GM18867 (cell line): ENCODE results near the gene RTN4R.

Source experiments
- ATAC-seq: cut with Tn5 transposase; IDR thresholded peaks from one replicate; pipeline ENCODE4 v1.9.1; 2021; ENCODE audit warnings: mild to moderate bottlenecking, moderate library complexity; ENCODE audit not compliant: unreplicated experiment

The RTN4R gene

DNA sequence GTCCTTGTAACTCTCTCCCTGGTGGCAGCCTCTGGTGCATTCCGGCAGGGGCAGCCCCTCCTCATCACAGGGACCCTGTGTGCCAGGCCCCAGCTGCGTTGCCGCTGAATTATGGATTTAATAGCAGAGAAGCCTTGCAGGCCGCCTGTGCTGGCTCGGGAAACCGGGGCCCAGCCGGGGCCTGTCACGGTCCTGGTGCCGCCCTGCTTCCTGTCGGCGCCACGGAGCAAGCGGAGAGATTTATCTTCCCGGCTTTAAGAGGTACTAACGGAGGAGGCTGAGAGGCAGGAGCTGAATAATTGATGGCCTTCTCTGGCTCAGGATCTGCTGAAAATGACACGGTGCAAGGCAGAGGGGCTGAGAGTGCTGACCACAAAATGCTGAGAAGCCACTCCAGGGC, 63.3 kb downstream of the RTN4R start:
- no peak for ATAC-seq

DNA sequence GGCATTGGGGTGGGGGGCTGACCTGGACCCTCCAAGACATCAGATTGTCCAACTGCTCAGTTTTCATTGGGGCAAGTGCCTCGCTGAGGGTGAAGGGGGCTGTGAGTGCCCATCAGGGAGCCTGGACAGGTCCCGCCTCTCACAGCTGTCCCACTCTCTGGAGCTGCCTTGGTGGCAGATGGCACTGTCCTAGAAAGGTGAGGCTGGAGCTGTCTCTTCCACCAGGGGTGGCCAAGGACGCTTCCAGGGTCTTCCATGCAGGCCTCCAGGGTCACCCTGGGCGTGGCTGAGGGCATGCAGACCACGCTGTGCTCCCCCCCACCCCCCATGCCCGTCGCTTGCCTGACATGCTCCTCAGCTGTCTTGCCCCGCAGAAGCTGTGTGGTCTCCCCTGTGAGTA, 63.8 kb downstream of the RTN4R start:
- no peak for ATAC-seq

DNA sequence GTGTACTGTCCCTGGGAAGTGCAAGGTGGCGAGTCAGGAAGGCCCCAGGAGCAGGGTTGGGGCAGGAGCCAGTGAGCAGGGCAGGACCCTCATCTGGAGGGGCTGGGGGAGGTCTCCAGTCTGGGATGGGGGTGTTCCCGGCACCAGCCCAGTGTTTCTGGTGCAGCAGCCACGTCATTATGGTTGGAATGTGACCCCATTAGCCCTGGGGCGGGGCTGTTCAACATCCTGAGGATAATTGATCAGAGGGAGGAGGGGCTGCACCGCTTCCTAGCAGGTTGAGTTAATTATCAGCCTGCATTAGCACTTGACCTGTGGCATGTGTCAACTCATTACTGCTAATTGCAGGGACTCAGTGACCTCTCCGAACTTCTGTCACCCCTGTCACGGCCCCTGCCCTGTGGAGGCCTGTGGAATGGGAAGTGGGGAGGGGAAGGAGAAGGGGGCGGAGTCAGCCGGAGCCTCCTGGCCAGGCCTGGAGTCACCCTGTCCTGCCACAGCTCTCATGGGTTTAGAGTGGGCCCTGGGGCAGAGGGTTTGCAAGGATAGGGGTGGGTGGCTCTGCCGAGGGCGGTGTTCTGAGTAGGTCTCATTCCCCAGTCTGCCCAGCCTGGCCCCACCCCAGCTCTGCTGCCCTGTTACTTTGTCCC, 64.4 kb downstream of the RTN4R start:
- no peak for ATAC-seq

DNA sequence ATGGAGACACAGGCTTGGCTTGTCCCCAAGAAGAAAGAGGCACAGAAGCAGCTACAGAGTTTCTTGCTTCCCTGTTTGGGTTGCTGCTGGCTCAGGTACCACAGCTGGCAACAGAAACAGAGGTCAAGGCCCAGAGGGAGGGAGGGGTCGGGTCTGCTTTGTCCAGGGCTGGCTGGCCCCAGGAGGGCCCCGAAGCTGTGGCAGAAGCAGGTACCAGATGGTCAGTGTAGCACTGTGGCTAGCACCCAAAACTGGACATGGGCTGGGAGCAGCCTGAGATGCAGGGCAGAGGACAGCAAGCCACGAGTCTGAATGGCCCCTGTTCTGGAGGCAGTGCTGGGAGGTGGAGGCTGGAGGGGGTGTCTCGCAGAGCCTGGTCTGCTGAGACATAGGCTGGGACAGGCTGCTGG, 65.0 kb downstream of the RTN4R start:
- ATAC-seq, result no peak

DNA sequence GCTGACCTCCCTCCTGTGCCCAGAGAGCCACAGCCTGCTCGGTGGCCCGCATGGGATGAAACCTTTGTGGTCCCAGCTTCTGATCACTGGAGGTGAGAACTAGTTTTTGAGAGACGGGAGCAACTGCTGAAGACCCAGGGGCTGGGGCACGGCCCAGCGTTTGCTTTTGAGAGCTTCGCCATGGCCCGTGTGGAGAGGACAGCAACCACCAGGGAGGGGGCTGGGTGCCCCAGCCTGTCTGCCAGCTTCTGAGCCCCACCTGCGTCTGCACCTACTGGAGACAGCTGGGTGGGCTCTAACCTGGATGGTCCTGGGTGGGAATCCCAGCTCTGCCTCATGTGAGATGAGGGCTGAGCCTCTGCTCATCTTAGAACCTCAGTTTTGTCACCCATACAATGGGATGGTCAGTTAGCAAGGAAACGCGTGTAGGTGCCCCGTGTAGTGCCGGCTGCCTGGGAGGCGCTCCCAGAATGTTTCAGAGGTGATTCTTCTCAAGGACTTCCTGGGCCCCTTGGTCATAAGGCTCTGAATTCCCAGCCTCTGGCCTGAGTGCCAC, 66.2 kb downstream of the RTN4R start:
- ATAC-seq, result no peak

DNA sequence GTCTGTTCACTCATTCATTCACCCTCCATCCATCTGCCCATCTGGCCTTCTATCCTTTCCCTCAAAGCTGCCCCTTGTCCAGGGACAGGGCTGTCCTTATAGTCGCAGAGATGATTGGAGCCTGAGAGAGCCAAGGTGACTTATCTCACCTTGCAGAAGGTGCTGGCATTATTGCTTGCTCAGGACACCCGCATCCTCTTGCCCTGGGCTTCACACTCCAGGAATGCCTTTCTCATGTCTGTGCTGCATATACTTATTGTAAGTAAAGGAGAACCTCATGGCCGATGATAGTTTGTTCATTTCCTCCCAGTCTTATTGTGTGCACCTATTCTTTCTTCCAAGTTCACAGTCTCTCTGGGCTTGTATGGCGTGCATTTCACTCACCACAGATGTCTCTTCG, 68.2 kb downstream of the RTN4R start:
- no peak for ATAC-seq

DNA sequence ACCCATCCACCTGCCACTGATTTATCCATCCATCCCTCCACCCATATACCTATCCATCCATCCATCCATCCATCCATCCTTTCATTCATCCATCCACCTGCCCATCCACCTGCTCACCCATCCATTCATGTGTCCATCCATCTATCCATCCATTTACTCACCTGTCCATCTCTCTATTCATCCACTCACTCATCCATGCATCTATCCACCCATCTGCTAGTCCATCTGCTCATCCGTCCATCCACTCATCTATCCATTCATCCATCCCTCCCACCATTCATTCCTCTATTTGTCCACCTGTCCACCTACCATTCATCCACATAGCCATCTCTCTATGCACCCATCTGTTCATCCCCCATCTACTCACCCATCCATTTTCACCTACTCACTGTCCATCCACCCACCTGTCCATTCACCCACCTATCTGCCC, 68.7 kb downstream of the RTN4R start:
- ATAC-seq, result no peak

DNA sequence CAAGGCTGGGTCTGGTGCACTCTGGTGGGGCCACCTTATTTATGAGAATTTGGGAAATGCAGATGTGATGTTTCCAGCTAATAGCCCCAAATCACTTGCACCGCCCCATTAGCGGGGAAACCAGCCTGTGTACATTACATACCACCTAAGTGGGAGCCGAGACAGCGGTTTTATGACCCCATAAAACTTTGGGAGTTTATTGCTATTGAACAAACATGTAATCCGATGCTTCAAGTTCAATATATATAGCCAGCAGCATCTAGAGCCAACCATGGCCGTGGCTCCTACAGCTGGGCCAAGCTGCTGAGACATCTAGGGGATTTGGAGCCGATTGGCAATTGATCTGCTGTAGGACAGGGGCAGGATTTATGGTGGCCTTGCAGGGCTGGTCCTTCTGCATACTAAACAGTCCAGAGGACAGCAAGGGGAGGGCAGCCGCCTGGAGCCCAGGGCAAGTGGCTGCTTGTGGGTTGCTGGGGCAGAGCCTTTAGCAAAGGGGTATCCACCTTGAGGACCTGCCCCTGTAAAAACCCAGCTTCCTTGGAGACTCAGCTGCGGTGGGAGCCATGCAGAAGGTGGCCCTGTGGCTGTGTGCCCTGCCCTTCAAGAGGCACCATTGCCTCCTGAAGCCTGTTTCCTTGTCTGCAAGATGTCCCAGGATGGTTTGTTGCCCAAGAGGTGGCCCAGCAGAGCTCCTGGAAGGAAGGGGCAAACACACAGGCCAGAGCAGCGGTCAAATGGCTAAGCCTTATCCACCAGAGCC, 69.4 kb downstream of the RTN4R start:
- ATAC-seq, result no peak

DNA sequence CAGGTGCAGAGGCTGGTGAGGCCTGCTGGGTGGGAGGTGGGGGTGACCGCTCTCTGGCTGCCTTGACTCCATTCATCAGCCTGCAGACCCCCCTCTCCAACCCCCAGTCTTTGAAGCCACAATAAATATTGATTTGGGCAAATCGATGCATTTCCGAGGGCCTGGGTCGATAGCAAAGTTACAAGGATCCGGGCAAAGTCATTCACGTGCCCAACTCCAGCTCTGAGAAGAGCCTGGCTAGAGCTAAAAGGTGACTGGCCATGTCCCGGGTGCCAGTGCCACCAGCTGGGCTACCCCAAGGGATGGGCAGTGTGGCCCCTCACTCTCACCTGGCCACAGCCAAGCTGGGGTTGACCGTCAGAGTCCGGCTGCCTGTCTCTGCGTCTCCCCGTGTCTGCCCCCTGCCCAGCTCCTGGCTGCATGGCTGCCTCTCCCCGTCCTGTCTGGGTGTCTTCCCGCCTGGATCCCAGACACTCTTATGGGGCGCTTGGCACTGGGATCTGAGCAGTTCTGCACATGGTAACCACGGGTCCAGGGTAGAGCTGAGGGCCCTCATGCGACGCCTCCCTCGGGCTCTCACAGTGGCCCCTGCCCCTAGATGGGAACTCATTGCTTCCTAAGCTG, 70.6 kb downstream of the RTN4R start:
- no peak for ATAC-seq

DNA sequence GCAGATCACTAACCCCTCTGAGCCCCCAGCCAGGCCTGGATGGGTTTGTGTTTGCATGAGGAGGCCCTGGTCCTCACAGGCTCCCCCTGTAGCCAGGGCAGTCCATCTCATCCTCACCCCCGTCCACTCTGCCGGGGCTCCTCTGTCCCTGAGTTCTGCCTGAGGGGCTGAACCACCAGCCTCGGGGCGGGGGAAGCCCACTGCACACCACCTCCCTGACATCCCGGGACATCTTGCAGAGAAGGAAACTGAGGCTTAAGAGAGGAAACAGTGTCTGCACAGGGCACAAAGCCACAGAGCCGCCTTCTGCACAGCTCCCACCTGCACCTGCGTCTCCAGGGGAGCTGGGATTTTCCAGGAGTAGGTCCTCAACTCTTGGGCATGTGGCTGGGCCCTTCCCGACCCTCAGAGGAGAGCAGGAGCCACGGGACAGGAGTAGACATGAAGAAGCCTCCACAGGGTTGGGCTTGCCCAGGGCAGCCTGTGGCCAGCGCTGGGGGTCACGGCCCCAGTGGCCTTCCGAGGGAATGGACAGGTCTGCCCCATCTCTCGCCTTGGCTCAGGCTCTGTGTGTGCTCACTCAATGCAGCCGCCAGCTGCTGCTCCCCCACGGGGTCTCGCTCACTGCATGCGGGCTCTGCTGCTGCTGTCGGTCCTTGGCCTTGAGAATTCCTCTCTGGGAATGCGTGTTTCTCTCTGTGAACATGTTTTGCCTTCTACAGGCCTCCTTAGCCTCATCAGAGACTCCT, 71.8 kb downstream of the RTN4R start:
- ATAC-seq, result no peak

DNA sequence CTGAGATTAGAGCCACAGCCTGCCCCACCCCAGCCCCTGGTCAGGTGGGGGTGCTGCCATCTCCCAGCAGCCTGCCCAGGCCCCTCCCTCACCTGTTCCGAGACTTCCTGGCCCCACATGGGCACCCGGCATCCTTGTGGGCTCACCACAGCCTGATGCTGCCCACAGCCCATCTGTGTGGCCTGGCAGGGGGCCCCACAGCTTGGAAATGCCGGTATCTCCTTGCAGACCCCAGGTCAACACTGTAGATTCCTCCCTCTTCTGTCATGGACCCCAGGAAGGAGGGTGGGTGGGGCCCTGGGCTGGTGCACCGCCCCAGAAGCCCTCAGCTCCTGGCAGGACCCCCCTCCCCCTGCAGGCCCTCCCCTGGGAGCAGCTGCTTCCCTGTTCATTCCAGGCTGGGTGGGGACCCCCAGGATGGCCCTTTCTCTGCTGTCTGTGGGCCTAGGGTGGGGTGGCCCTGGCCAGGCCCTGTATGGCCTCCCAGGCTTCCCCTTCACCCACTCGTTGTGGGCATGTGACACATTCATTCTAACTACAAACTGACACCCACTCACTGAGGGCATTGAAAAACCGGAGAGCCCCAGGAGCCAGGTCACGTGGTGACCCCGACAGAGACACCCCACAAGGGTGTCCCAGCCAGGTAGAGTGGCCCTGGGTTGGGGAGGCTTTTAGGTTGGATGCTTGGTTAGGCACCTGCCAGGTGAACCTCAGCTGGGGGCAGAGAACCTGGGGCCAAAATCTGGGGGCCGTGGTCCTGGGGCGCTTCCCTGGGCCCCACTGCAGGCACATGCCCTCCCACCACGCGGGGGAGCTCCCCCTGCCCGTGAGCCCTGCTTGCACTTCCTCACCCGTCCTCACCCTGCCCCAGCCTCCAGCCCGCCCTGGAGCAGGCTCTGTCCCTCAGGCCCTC, 73.2 kb downstream of the RTN4R start:
- no peak for ATAC-seq

DNA sequence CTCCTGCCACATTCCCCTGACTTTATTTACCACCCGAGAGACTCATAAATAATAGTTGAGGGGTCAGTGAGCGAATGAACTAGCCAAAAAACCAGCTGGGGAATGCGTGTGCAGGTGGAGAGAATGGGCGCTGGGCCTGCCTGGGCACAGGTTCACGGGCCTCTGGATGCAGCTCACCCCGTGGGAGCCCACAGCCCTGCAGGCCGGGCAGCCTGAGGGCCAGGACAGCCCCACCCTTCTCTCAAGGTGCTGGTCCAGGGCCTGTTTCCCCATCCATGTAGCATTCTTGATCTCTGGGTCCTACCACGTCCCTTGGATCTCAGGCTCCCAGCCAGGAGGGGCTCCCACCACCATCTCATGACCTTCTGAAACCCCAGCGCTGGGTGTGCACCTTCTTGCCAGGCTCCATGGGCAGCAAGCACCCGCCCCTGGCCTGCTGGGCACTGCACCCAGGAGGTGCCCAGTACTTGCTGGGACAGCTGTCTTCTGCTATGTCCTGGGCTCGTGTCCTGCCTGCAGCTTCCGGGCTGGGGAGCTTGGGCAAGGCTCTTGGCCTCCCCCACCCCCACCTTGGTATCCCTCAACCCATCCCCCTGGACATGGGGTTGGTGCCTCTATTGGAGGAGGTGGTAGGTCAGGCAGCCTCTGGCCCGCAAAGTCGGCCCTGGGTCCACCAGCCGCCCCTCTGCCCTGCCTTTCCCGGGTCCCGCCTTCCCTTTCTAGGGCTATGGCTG, 74.2 kb downstream of the RTN4R start:
- no peak for ATAC-seq

DNA sequence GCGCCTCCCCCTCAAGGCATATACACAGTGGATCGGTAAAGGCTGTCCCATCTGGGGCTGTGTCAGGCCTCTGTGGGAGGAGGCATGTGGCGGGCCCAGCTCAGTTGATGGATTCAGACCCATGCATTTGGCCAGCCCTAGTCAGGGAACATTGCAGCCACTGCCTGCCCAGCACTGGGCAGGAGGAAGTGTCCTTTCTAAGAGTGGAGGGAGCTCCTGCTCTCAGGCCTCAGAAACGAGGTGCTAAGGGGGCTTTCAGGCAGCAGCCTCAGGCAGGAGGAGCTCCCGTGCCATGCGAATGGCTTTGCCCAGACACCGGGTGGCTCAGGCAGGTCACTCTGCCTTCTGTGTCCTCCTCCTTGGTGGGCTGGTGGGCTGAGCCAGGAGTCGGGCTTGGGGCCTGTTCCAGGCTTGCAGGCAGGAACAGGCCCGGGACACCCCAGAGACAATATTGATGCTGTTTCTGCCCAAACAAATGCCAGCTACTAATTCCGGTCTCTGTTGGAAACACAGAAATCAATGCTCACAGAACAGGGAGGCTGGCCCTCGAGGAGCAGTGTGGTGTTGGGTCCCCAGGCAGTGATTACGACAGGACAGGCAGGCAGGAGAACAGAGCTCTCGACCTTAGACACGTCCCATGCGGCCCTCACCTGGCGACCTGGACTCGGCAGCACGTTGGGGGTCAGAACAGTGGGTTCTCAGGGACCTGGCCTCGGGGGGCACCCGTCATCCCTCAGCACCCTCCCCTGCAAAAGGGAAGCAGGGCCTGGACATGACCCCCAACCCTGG, 75.0 kb downstream of the RTN4R start:
- ATAC-seq, result no peak

DNA sequence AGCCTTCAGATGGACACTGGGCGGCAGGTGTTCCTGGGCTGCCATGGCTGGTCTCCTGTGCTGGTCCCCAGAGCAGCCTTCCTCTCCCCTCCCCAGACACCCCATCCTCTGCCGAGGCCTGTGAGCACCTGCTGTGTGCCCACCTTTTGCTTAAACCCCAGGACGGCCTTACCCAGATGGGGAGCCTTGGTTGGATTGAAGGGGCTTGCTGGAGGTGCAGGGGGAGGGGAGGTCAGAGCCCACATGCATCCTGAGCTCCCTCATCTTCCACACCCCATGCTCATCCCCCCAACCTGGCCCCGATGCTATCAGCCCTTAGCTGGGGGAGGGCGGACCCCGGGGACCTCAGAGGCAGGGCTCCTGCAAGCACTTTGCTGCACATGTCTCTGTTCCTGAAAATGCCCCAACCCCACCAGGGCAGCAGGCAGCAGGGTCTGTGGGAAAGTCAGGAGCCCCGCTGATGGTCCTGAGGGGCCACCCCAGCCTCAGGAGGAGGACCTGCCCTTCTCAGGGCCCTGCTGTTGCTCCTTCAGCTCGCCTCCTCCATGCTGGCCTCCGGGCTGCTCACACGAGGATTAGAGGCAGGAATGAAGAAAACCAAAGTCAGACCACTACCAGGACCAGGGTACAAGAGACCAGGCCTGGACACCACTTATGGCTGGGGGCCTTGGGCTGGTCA, 75.7 kb downstream of the RTN4R start:
- no peak for ATAC-seq

DNA sequence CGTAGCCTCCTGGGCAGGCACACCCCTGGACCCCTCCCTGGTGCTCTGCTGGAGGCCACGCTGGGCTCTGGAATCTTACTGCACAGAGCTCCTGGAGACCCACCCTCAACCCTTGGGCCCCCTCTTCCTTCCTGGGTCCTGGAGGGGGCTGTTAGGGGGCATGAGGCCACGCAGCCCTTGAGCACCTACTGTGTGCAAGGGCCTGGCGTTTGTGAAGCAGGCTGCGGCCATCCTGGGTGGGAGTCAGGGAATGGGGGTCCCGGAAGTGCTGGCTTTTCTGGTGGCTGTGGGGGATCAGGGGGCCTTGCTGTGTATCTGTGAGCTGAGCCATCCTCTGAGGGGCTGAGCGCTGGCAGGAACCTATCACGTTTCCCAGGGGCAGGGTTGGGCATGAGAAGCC, 76.3 kb downstream of the RTN4R start:
- ATAC-seq, result no peak
